Measurements from ENCODE around the gene PIK3C2G. TPM values are rescaled to one million over a fixed set of nuclear protein-coding genes. Genes with fewer than 3 reads are reported as not detected.

The PIK3C2G gene
- total RNA-seq, 1 donor from 2014 or later: not detected

GRCh38 chr12:18552829-18553228 is 291.5 kb downstream of the PIK3C2G start:
- intact Hi-C loops (cut with micrococcal nuclease): no loop called here

GRCh38 chr12:18556161-18556560 is 294.8 kb downstream of the PIK3C2G start:
- intact Hi-C loops (cut with micrococcal nuclease): no loop called here

DNA sequence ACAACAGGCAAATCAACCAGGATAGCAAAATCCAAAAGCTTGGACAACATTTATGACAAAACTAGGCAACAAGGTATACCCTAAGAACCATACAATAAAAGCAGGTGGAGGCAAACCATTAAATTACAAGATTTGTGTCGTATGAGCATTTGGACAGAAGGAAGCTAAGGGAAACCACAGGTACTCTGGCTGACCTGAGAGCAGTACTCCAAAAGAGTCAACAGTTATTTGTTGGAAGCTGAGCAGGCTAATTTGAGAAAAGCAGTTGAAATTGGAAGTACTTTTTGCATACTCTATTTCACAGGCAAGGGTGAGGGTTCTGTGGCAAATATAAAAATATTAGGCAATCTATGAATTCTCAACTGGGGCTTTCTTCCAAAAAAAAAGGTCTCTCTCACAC is 297.9 kb downstream of the PIK3C2G start:
- intact Hi-C loops (cut with micrococcal nuclease): no loop called here

- intact Hi-C loops (cut with micrococcal nuclease): no loop called here
Observed at GRCh38 chr12:18562531-18562930, 301.2 kb downstream of the PIK3C2G start.

DNA sequence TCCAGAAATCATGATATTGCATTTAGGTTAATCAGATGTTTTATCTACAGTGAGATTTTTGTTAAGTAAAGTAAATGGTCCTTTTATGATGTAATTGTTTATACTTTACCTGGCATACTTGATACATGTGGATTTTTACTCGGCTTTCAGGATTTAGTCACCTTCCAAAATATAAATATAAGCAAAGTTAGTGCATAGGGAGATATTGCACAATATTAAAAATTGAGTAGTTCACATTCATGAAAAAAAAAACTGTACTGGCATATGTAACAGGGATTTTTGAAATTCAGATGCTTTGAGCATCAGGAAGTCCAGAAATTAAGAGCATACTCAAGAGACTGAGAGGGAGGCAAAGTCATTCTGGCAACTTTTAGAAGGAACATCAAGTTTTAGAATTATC is 303.0 kb downstream of the PIK3C2G start:
- intact Hi-C loops (cut with micrococcal nuclease): no loop called here

- intact Hi-C loops (cut with micrococcal nuclease): no loop called here
Observed at GRCh38 chr12:18567787-18568186, 306.5 kb downstream of the PIK3C2G start.

DNA sequence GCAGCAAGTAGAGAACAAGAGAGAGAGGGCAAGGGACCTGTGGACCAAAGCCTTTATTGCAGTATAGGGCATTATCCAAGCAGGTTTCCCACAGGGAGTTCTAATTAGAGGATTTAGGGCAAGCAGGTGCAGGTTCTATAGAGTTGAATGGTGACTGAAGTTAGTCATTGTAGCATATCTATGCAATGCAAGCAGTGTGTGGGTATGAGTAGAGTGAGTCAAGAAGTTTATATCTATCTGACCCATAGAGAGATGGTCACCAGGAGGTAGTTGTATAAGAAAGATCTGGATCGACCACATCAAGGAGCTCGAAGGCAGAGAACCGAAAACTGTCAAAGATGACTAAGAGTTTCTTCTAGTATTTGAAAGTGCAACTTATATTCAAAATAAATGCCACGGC is 309.2 kb downstream of the PIK3C2G start:
- intact Hi-C loops (cut with micrococcal nuclease): no loop called here

DNA sequence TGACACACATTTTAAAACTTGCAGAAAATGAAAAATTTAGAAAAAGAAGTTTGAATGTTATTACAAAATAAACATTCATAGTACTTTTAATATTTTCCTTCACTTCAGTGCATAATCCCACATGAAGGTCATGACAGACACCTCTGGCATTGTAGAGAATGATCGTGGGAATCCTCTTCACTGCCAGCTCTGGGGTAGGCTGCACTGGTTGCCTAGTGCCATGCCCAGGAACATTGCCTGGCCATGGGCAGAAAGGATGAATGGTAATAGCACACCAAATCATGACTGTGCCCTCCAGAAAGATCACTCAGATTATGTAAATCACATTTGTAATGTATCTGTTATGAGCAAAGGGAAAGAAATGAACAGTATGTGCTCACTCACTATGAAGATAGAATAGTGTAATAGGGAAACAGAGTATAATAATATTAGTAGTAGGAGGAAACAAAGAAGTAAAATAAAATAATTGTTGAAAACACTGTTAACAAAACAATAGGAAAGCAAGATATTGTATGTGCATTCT is 314.8 kb downstream of the PIK3C2G start:
- intact Hi-C loops (cut with micrococcal nuclease): no loop called here

DNA sequence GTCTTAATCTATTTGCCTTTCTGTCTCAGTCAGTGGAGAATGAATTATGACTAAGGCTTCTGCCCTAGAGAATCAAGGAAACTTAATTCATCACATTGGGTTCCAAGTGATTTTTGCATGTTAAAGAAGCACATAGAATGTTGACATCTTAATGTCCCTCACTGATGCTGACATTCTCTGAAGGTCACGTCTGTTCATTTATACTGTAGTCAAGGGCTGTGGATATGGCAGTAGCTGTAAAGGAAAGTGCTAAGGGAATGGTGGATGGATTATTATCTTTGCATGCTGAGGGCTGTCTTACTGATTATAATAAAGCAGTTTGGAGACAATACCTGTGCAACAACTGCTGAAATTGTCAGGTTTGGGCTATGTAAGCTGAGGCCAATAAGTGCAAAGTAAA is 315.3 kb downstream of the PIK3C2G start:
- intact Hi-C loops (cut with micrococcal nuclease): no loop called here

DNA sequence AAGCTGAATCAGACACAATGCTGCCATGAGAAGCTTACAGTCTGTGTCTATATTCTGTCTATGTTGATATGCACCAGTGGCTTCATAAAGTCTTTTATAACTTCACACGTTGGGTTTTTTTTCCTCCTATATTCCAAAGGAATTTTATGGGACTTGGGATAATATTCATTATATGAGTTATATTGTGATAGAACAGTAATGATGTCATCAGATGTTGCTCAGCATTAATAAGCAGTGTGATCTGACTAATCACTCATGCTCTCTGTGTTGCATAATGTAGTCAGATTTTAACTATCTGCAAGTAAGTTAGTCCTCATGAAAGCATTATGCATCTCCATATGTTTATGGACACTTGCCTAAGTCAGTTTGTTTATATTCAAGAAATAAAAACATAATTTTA is 316.9 kb downstream of the PIK3C2G start:
- intact Hi-C loops (cut with micrococcal nuclease): no loop called here

DNA sequence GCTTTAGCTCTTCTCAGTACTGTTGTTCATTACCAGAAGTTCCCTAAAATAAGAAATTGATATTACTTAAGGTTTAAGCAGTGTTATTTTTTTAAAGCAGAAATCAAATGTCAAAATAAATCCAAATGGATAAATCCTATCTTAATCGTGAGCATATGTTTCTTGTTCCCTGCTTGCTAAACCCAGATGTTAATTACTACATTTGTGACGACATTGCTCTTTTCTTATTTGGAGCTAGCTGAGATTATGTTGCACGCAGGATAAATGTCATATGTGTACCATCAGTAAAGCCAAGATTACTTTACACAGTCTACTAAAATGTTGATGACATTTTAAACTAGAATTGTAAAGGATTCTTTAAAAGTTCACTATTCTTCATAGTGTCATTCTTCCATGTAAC is 319.0 kb downstream of the PIK3C2G start:
- intact Hi-C loops (cut with micrococcal nuclease): no loop called here

GRCh38 chr12:18580706-18581105 is 319.4 kb downstream of the PIK3C2G start:
- intact Hi-C loops (cut with micrococcal nuclease): no loop called here

DNA sequence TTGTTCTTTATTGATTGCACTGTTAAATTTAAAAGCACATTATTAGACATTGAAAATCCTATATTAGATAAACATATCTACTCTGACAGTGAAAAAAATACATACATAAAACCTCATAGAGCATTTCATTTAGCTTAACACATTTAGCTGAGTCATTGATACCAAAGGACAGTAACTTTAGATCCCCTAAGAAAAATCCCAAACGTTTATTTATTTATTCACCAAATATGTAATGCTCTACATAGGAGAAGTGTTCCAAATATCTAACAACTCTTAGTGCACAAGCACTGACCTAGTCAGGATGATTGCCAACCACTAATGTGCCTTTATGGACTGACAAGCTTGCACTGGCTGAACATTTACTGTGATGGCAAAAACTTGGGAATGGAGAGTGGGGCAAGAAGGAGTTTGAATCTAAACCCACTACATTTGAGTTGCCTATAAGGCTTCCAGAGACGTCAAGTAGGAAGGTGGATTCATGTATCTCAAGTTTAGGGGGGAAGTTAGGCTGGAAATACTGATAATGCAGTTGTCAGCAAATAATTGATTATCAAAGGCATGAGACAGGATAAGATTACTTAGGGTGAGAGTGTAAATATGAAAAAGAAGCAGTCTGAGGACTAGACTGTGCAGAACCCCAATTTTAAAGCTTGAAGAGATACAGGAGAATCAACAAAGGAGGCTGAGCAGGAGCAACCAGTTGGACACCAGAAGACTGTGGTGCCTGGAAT is 320.1 kb downstream of the PIK3C2G start:
- intact Hi-C loops (cut with micrococcal nuclease): no loop called here

DNA sequence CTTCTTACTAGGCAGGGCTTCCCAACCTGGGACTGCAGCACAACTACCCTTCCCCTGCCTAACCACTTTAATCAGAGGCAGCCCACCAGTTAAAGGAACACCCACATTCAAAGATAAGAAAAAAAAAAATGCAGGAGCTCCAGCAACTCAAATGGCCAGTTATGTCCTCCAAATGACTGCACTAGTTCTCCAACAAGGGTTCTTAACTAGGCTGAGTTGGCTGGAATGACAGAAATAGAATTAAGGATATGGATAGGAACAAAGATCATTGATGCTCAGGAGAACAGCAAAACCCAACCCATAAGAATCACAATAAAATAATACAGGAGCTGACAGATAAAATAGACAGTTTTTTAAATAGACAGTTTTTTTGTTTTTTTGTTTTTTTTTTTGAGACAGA is 322.3 kb downstream of the PIK3C2G start:
- intact Hi-C loops (cut with micrococcal nuclease): no loop called here

DNA sequence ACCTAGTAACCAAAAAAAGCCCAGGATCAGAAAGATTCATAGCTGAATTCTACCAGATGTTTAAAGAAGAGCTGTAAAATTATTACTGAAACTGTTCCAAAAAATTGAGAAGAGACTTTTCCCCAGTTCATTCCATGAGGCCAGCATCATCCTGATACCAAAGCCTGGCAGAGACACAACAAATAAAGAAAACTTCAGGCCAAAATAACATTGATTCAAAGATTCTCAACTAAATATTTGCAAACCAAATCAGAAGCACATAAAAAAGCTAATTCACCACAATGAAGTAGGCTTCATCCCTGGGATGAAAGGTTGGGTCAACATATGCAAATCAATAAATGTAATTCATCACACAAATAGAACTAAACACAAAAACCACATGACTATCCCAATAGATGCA is 325.3 kb downstream of the PIK3C2G start:
- intact Hi-C loops (cut with micrococcal nuclease): no loop called here

- intact Hi-C loops (cut with micrococcal nuclease): no loop called here
Observed at GRCh38 chr12:18589316-18589715, 328.0 kb downstream of the PIK3C2G start.

GRCh38 chr12:18591473-18591872 is 330.2 kb downstream of the PIK3C2G start:
- intact Hi-C loops (cut with micrococcal nuclease): no loop called here

DNA sequence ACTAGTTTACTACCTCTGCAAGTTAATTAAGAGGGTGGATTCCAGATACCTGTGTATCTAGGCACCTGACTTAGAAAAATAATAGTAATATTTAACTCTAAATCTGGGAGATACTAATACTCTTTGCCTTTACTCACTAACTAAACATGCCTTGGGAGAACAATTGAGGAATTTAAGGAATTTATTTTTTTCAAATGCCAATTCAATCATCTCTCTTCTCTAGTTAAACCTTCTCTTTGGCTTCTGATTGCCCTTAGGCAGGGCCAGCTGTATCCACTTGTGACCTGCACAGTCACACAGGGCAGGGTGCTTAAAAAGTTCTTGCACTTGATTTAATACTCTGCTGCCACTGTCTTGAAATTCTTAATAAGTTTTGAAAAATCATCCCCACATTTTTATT is 334.1 kb downstream of the PIK3C2G start:
- intact Hi-C loops (cut with micrococcal nuclease): no loop called here

DNA sequence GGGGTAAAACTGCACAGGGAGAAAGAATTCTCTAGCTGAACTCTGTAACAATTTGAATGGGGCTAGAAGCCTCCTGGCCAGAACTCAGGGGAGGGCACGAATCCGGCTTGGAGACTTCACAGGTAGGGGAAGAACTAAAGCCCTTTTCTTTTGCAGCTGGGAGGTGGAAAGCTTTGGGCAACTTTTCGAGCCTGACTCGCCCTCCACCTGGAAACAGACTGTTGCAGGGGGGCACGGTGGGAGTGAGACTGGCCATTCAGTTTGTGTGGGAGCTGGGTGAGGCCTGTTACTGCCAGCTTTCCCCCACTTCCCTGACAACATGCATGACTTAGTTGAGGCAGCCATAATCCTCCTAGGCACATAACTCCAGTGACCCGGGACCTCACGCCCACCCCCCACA is 340.6 kb downstream of the PIK3C2G start:
- intact Hi-C loops (cut with micrococcal nuclease): no loop called here

DNA sequence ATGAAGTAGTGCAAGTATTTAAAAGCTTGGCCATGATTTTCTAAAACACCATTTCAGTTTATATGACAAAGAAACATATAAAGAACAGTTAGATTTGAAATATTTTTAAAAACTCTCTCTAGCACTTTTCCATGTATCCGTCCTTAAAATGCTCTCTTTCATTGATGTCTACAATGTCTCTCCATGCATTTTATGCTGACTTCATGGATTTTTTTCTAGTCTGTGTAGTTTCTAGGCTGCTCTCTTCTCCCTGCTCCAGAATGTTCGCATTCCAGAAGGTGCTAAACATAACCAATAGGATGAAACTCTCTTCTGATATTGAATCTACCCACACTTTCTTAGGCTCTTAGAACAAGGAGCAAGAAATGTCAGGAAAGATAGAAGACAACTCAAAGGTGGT is 351.7 kb downstream of the PIK3C2G start:
- intact Hi-C loops (cut with micrococcal nuclease): no loop called here

DNA sequence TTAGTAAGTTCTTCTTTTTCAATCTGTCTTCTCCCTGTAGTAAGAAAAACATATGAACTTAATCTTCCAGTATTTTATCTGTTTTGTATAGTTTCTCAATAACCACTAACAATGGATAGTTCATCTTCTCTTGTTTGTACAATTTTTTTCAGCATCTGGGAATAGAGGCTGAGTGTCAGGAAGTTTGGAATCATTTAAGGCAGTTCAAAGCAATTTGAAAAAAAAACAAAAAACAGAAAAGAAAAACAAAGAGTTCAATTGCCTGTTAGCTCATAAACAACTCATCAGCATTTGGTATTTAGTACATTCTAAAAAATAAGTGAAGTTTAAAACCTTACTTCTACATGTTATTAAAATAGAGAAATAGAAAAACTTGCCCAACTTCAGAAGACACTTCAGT is 359.7 kb downstream of the PIK3C2G start:
- intact Hi-C loops (cut with micrococcal nuclease): no loop called here

- intact Hi-C loops (cut with micrococcal nuclease): no loop called here
Observed at GRCh38 chr12:18629445-18629844, 368.1 kb downstream of the PIK3C2G start.

GRCh38 chr12:18629916-18630315 is 368.6 kb downstream of the PIK3C2G start:
- intact Hi-C loops (cut with micrococcal nuclease): no loop called here

GRCh38 chr12:18631339-18631738 is 370.0 kb downstream of the PIK3C2G start:
- intact Hi-C loops (cut with micrococcal nuclease): no loop called here

All from T-helper 1 cell treated with Interleukin-12 subunit alpha and Interleukin-12 subunit beta and Interleukin-4 antibody, amounts not matched to agents 30 ng/mL and 1 ng/mL, for 36 hours (primary cell).